WERI-Rb-1 (cell line): Measurements from ENCODE around the gene PKIB.
"Not testable (repeated sequence)": the region's sequence is repeated elsewhere in the genome, so short reads cannot be mapped to it uniquely, and the experiment has no call there.

Experiments used
- DNase-seq: peaks from one replicate; pipeline ENCODE4 v3.0.0-alpha.2; 2020
- H3K27ac ChIP-seq: fragments of 250-450 bp; sonication (Bioruptor Pico); 2 replicates; pipeline ENCODE4 v1.5.1; 2020; ENCODE audit warnings: mild to moderate bottlenecking, moderate library complexity
- H3K27me3 ChIP-seq: fragments of 250-450 bp; sonication (Bioruptor Pico); 2 replicates; pipeline ENCODE4 v1.5.1; 2021; ENCODE audit warnings: mild to moderate bottlenecking, low read depth, moderate library complexity; ENCODE audit not compliant: insufficient read depth, severe bottlenecking
- H3K36me3 ChIP-seq: fragments of 250-450 bp; sonication (Bioruptor Pico); 2 replicates; pipeline ENCODE4 v1.5.1; 2020; ENCODE audit warnings: mild to moderate bottlenecking, moderate library complexity
- H3K4me3 ChIP-seq: 2 replicates; pipeline ENCODE4 v1.5.1; 2011; ENCODE audit warnings: low read depth, mild to moderate bottlenecking, control low read depth, low read length
- H3K9me3 ChIP-seq: fragments of 250-450 bp; sonication (Bioruptor Pico); 2 replicates; pipeline ENCODE4 v1.5.1; 2021; ENCODE audit warnings: mild to moderate bottlenecking, moderate library complexity; ENCODE audit not compliant: severe bottlenecking
- TF ChIP-seq, protein P1 (sequence below): IDR thresholded peaks from 2 replicates; pipeline ENCODE4 v1.5.1; 2011; ENCODE audit warnings: low read depth, mild to moderate bottlenecking, control low read depth, inconsistent platforms, low read length

Gene PKIB

GRCh38 chr6:122747573-122747972 is 137.4 kb downstream of the PKIB start:
- no peak overlapping the region for H3K27ac ChIP-seq
- no peak overlapping the region for H3K4me3 ChIP-seq
- no peak for DNase-seq
- no peaks in the 10 kb centered on the region for H3K36me3 ChIP-seq
- H3K9me3 ChIP-seq: no peaks in the 10 kb centered on the region
- H3K27me3 ChIP-seq: no peaks in the 10 kb centered on the region
- TF ChIP-seq, protein P1, sequence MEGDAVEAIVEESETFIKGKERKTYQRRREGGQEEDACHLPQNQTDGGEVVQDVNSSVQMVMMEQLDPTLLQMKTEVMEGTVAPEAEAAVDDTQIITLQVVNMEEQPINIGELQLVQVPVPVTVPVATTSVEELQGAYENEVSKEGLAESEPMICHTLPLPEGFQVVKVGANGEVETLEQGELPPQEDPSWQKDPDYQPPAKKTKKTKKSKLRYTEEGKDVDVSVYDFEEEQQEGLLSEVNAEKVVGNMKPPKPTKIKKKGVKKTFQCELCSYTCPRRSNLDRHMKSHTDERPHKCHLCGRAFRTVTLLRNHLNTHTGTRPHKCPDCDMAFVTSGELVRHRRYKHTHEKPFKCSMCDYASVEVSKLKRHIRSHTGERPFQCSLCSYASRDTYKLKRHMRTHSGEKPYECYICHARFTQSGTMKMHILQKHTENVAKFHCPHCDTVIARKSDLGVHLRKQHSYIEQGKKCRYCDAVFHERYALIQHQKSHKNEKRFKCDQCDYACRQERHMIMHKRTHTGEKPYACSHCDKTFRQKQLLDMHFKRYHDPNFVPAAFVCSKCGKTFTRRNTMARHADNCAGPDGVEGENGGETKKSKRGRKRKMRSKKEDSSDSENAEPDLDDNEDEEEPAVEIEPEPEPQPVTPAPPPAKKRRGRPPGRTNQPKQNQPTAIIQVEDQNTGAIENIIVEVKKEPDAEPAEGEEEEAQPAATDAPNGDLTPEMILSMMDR: no peak

- not testable (repeated sequence) for DNase-seq, H3K4me3 ChIP-seq, H3K36me3 ChIP-seq, H3K27me3 ChIP-seq, H3K9me3 ChIP-seq, H3K27ac ChIP-seq
Measured at GRCh38 chr6:122748945-122749344, 138.7 kb downstream of the PKIB start.

DNA sequence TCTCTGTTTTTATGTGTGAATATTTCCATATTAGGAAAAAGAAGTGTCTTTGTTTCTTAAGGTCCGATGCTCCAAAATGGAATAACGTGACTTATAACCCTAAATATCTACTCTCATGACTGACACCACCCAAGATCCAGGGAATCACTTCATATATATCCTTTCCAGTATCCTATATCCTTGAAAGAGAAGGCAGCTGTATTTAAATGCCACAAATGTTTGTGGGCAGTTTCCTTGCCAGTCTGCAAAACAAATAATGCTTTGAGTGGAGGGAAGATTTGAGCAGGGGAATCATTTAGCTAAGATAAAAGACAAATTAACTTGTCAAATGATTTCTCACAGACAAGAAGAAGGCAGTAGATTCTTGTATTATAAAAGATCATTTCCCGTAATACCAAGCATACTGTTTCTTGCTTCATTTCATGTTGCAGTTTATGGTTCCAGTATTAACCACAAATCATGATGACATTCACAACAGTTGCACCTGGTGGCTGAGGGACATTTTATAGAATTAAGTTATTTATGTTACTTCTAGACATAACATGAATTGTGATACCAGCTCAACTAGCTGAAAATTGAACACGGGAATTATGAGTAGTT is 139.3 kb downstream of the PKIB start:
- Histone ChIP-seq H3K27ac (no peak overlapping the region), H3K27me3 (no peaks in the 10 kb centered on the region), H3K4me3 (no peak overlapping the region), H3K9me3 (peaks cover 2% of the 10 kb centered on the region), H3K36me3 (no peaks in the 10 kb centered on the region)
- DNase-seq: no peak
- TF ChIP-seq, protein P1: no peak

DNA sequence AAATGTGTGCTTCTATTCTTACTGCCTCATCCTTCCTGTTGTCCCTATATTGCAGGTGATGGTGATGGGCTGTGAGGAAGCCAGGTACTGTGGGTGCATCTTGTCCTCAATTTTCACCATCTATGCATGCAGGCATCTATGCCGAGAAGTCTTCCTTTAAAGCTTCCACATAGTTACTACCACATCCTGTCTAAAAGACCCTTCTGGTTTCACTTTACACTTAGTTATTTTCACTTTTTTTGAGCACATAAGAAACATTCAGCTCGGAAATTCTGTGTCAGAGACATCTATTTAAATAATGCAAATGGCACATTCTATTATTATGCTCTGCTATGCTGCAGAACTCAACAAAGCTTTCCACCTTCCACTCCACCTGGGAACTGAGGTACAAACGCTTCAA is 141.1 kb downstream of the PKIB start:
- Histone ChIP-seq H3K27ac (no peak overlapping the region), H3K4me3 (no peak overlapping the region), H3K27me3 (no peaks in the 10 kb centered on the region), H3K36me3 (no peaks in the 10 kb centered on the region), H3K9me3 (peaks cover 2% of the 10 kb centered on the region)
- TF ChIP-seq, protein P1: no peak
- no peak for DNase-seq

- H3K27ac ChIP-seq: no peak overlapping the region
- H3K27me3 ChIP-seq: no peaks in the 10 kb centered on the region
- H3K4me3 ChIP-seq: no peak overlapping the region
- DNase-seq: no peak
- peaks cover 2% of the 10 kb centered on the region for H3K9me3 ChIP-seq
- no peaks in the 10 kb centered on the region for H3K36me3 ChIP-seq
- TF ChIP-seq, protein P1: no peak
Measured at GRCh38 chr6:122752459-122752858, 142.3 kb downstream of the PKIB start.

GRCh38 chr6:122753000-122753687 is 142.9 kb downstream of the PKIB start:
- TF ChIP-seq, protein P1: no peak
- Histone ChIP-seq H3K9me3 (peaks cover 2% of the 10 kb centered on the region), H3K4me3 (no peak overlapping the region), H3K36me3 (no peaks in the 10 kb centered on the region), H3K27ac (no peak overlapping the region), H3K27me3 (no peaks in the 10 kb centered on the region)
- no peak for DNase-seq
